IPS DF 6.9 (cell line): ENCODE measurements around the gene IGSF3.

Experiments
- DNase-seq: peaks from one replicate; pipeline ENCODE4 v3.0.0-alpha.2; 2013; ENCODE audit warnings: low read depth, low spot score
- H3K27ac ChIP-seq: one replicate; pipeline ENCODE4 v1.5.1; 2013; ENCODE audit warnings: low read length, control low read depth
- H3K27me3 ChIP-seq: 2 replicates; pipeline ENCODE4 v1.6.1; 2013; ENCODE audit warnings: mild to moderate bottlenecking, low read length; ENCODE audit not compliant: control insufficient read depth, insufficient read depth
- H3K36me3 ChIP-seq: 2 replicates; pipeline ENCODE4 v1.6.1; 2013; ENCODE audit warnings: low read length; ENCODE audit not compliant: control insufficient read depth, insufficient read depth
- H3K4me1 ChIP-seq: 2 replicates; pipeline ENCODE4 v1.6.1; 2013; ENCODE audit warnings: low read length; ENCODE audit not compliant: control insufficient read depth, insufficient read depth
- H3K4me3 ChIP-seq: 2 replicates; pipeline ENCODE4 v1.5.1; 2013; ENCODE audit warnings: mild to moderate bottlenecking, low read length
- H3K9me3 ChIP-seq: 2 replicates; pipeline ENCODE4 v1.6.1; 2013; ENCODE audit warnings: low read length, inconsistent platforms; ENCODE audit not compliant: control insufficient read depth, insufficient read depth
- WGBS: extraction: QIAGEN DNeasy Blood & Tissue Kit; methylation state at CpG from one replicate; pipeline ENCODE4 v1.1.7; 2013; ENCODE audit warnings: mixed read lengths, missing lambda C conversion rate; ENCODE audit not compliant: insufficient read length, insufficient coverage; 5-methylcytosine and 5-hydroxymethylcytosine counted together

Gene IGSF3

DNA sequence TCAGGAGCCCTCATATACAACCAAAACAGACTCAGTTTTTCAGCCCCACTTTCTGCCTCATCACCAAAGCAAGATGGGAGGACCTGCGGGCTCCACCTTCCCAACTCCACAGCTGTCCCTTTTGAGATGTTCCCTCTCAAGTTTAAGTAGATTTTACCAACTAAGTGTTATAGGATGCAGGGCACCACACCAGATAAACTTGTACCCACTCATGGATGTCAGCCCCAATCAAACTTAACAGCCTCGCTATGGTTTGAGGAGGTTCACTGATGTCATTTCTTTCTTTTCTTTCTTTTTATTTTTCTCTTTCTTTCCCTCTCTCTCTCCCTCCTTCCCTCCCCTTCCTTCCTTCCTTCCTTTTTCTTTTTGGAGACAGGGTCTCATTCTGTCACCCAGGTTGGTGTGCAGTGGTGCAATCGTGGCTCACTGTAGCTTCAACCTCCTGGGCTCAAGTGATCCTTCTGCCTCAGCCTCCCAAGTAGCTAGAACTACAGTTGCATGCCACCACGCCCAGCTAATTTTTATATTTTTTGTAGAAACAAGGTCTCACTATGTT is 110.1 kb downstream of the IGSF3 start:
- H3K27me3 ChIP-seq = no peaks in the 10 kb centered on the region
- DNase-seq = no peak
- no peaks in the 10 kb centered on the region for H3K9me3 ChIP-seq
- no peak overlapping the region for H3K27ac ChIP-seq
- no CpG with 5 or more reads among the region's 4 CpGs for WGBS
- no peak overlapping the region for H3K4me3 ChIP-seq
- no peaks in the 10 kb centered on the region for H3K36me3 ChIP-seq
- H3K4me1 ChIP-seq = 0 out of 2 replicates have a peak, but pooled peaks cover 1% of the 10 kb centered on the region

DNA sequence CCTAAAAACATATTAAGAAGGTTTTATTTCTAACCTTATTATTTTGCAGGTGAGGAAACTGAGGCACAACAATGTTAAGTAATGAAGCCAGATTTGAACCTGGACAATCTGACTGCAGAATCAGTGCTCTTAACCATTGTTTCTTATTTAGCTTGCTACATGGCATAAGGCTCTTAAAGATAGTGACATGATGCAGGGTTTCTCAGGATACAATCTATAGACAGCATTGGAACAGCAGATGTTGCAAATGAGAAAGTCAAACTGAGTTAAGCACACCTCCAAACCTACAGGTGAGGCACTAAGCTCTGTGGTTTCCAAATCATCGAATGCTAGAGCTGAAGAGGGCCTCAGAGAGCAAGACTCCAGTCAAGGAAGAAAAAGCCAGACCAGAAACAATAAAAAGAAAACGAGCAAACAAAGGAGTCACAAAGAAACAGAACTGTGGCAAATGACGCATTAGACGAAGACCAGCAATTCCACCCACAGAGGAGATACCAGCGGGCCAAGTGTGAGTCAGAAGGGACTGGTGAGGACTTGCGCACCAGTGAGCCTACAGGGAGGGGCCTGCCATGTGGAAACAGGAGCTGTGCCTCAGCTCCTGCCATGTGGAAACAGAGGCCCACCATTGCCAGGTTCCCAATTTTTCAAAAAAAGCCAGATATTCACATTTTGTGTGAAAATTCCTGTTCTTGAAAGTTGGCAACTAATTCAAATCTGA is 111.1 kb downstream of the IGSF3 start:
- DNase-seq = no peak
- WGBS = no CpG with 5 or more reads among the region's 6 CpGs
- H3K27ac ChIP-seq = no peak overlapping the region
- no peaks in the 10 kb centered on the region for H3K36me3 ChIP-seq
- 0 out of 2 replicates have a peak, but pooled peaks cover 1% of the 10 kb centered on the region for H3K4me1 ChIP-seq
- H3K9me3 ChIP-seq = no peaks in the 10 kb centered on the region
- no peaks in the 10 kb centered on the region for H3K27me3 ChIP-seq
- H3K4me3 ChIP-seq = no peak overlapping the region

DNA sequence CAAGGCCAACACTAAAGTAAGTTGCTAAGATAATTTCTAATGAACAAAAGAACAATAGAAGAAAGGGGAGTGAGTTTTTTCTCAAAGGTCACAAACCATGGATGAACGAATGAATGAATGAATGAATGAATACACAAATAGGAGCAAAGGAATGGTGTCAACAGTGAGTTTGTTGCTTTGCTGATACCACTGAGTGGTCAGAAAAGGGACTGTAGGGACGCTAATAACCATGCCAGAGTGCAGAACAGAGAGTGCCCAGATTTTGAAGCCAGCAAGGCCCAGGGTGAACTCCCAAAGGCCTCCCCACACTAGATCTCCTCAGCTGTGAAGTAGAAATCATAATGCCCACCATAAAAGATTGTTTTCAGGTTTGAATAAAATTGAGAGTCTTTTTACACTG is 112.6 kb downstream of the IGSF3 start:
- Histone ChIP-seq H3K9me3 (no peaks in the 10 kb centered on the region), H3K4me1 (0 out of 2 replicates have a peak, but pooled peaks cover 1% of the 10 kb centered on the region), H3K27me3 (no peaks in the 10 kb centered on the region), H3K36me3 (no peaks in the 10 kb centered on the region), H3K4me3 (no peak overlapping the region), H3K27ac (no peak overlapping the region)
- DNase-seq = no peak
- no CpG with 5 or more reads among the region's 2 CpGs for WGBS

- Histone ChIP-seq H3K27ac (no peak overlapping the region), H3K4me3 (no peak overlapping the region), H3K36me3 (no peaks in the 10 kb centered on the region), H3K4me1 (0 out of 2 replicates have a peak, but pooled peaks cover 1% of the 10 kb centered on the region), H3K9me3 (no peaks in the 10 kb centered on the region), H3K27me3 (no peaks in the 10 kb centered on the region)
- no peak for DNase-seq
- no CpG with 5 or more reads among the region's 1 CpG for WGBS
Observed at GRCh38 chr1:116553386-116554115, 114.0 kb downstream of the IGSF3 start.

- H3K27ac ChIP-seq = no peak overlapping the region
- DNase-seq = no peak
- no peaks in the 10 kb centered on the region for H3K4me1 ChIP-seq
- no peak overlapping the region for H3K4me3 ChIP-seq
- H3K27me3 ChIP-seq = no peaks in the 10 kb centered on the region
- no CpG with 5 or more reads among the region's 4 CpGs for WGBS
- no peaks in the 10 kb centered on the region for H3K36me3 ChIP-seq
- no peaks in the 10 kb centered on the region for H3K9me3 ChIP-seq
Observed at GRCh38 chr1:116546354-116546977, 121.1 kb downstream of the IGSF3 start.

DNA sequence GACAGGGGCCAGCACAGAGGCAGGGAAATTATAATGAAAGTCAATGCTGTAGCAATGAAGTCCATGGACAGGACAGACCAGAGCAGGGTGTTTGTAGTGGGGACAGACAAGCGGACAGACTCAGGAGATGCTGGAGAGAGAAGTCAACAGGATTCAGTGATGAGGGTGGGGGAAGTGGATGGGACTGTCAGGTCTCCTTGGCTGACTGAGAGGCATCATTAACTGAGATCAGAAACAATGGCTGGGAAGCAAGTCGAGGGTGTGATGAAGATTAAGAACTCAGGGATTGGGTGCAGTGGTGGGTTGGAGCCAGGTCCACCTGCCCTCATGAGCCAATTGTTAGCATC is 122.2 kb downstream of the IGSF3 start:
- H3K4me3 ChIP-seq = no peak overlapping the region
- WGBS = no CpG with 5 or more reads among the region's 2 CpGs

DNA sequence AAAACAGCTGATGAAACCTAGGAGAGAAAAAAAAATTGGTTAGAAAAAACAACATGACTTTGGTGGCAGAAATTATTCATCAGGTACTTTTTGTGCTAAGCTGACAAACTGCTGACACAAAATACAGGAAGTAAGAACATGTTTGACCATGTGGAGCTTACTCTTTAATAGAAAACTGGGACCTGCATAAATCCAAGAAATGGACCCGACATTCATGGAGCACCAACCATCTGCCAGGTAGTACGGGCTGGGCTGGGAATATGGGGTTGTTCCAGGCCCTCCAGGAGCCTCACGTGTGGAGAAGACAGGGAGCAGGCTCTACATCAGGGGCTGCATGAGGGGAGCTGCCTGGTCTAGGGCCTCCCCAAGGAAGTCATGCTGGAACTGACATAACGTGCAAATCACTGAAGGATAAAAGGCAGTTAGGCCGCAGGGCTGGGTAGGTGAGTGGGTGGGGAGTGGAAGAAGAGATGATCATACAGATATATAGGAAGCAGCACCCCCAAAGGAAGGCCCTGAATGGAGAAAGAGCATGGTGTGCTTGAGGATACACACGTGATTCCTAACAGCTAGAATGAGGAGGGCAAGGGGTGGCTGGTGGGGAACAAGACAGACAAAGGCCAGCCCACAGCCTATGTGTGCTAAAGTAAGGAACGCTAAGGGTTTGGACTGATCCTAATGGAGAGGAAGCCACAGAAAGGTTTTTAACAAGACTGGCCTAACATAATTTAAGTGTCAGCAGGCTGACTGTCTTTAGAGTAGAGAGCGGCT is 122.8 kb downstream of the IGSF3 start:
- WGBS = no CpG with 5 or more reads among the region's 8 CpGs
- DNase-seq = no peak
- Histone ChIP-seq H3K4me3 (no peak overlapping the region), H3K4me1 (no peaks in the 10 kb centered on the region), H3K27me3 (no peaks in the 10 kb centered on the region), H3K27ac (no peak overlapping the region), H3K9me3 (no peaks in the 10 kb centered on the region), H3K36me3 (no peaks in the 10 kb centered on the region)

More for the DNA sequence above, 122.2 kb downstream of the IGSF3 start:
- no peaks in the 10 kb centered on the region for H3K27me3 ChIP-seq
- no peak overlapping the region for H3K27ac ChIP-seq
- H3K36me3 ChIP-seq = no peaks in the 10 kb centered on the region
- no peaks in the 10 kb centered on the region for H3K4me1 ChIP-seq
- DNase-seq = no peak
- H3K9me3 ChIP-seq = no peaks in the 10 kb centered on the region

GRCh38 chr1:116540088-116540487 is 127.4 kb downstream of the IGSF3 start:
- DNase-seq = no peak
- H3K36me3 ChIP-seq = no peaks in the 10 kb centered on the region
- no peaks in the 10 kb centered on the region for H3K9me3 ChIP-seq
- H3K4me3 ChIP-seq = no peak overlapping the region
- no peaks in the 10 kb centered on the region for H3K27me3 ChIP-seq
- no peaks in the 10 kb centered on the region for H3K4me1 ChIP-seq
- H3K27ac ChIP-seq = no peak overlapping the region

DNA sequence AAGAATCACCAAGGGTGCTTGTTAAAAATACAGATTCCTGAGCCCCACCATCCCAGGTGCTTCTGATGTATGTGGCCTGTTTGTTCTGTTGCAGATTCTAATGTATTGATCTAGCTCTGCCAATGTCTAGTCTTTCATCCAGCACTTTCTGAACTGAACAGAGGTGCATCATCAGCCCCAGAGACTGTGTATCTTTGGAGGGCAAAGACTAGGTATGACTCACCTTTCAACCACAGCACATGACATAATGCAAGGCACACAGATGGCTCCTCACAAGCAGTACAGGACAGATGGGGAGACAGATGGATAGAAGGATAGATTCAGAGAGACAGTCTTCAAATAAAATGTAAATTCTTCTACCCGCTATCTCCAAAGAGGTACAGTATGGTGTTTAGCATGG is 129.0 kb downstream of the IGSF3 start:
- no peak overlapping the region for H3K27ac ChIP-seq
- WGBS = no CpG with 5 or more reads among the region's 1 CpG

DNA sequence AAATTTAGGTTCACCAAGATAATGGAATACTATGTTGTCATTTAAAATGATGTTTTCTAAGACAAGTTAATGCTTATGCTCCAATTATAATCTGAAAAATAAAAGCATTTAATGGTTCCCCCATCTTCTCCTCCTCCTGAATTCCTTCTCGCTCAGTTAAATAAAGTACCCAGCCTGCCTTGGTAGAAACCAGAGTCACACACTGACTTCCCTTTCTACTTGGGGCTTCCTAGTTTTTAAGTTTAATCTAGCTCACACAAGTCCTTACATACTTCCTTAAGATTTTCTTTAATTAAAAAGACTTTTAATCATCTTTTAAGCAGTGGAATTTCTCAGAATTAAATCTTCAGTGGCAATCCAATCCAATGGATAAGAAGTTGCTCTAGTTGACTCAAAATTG is 129.6 kb downstream of the IGSF3 start:
- no CpG with 5 or more reads among the region's 1 CpG for WGBS
- Histone ChIP-seq H3K4me1 (no peaks in the 10 kb centered on the region), H3K4me3 (no peak overlapping the region), H3K36me3 (no peaks in the 10 kb centered on the region; the same call in 1 of the 2 replicates), H3K27ac (no peak overlapping the region), H3K9me3 (no peaks in the 10 kb centered on the region), H3K27me3 (no peaks in the 10 kb centered on the region)
- DNase-seq = no peak

More for the DNA sequence above, 129.0 kb downstream of the IGSF3 start:
- no peaks in the 10 kb centered on the region for H3K27me3 ChIP-seq
- no peaks in the 10 kb centered on the region; the same call in 1 of the 2 replicates for H3K36me3 ChIP-seq
- H3K4me3 ChIP-seq = no peak overlapping the region
- H3K9me3 ChIP-seq = no peaks in the 10 kb centered on the region
- no peaks in the 10 kb centered on the region for H3K4me1 ChIP-seq
- no peak for DNase-seq
